Suprapubic skin (tissue), 4 donors: ENCODE data around the gene SLC1A7. TPM values are rescaled to one million over a fixed set of nuclear protein-coding genes. Genes with fewer than 3 reads are reported as not detected.

Source experiments
- DNase-seq, 2 donors: peaks; one replicate each; pipeline ENCODE4 v3.0.0-alpha.2; 2019; ENCODE audit warnings: low spot score in 2 of 2
- H3K27ac ChIP-seq: fragments of 200-600 bp; sonication (generic); one replicate; pipeline ENCODE4 v1.5.1; 2019
- H3K27me3 ChIP-seq: fragments of 200-600 bp; sonication (generic); one replicate; pipeline ENCODE4 v1.5.1; 2019
- H3K36me3 ChIP-seq: fragments of 200-600 bp; sonication (generic); one replicate; pipeline ENCODE4 v1.5.1; 2019
- H3K4me1 ChIP-seq: fragments of 200-600 bp; sonication (generic); one replicate; pipeline ENCODE4 v1.5.1; 2019
- H3K4me3 ChIP-seq: fragments of 200-600 bp; sonication (generic); one replicate; pipeline ENCODE4 v1.5.1; 2019; ENCODE audit warnings: mild to moderate bottlenecking
- H3K9me3 ChIP-seq: fragments of 200-600 bp; sonication (generic); one replicate; pipeline ENCODE4 v1.5.1; 2019
- EP300 ChIP-seq: sonication (generic); formaldehyde crosslinking; IDR thresholded peaks from one replicate; pipeline ENCODE4 v1.6.1; 2017; ENCODE audit warnings: antibody characterized with exemption
- POLR2A ChIP-seq, 2 donors: fragments of 450-650 bp; IDR thresholded peaks; one replicate each; pipeline ENCODE4 v1.6.1; 2017; ENCODE audit warnings: antibody characterized with exemption in 2 of 2, mild to moderate bottlenecking in 2 of 2, moderate library complexity in 2 of 2
- POLR2AphosphoS5 ChIP-seq, 3 donors: sonication (generic); formaldehyde crosslinking; IDR thresholded peaks; one replicate each; pipeline ENCODE4 v1.6.1; 2017; ENCODE audit warnings: antibody characterized with exemption in 3 of 3
- WGBS: methylation state at CpG from one replicate; pipeline ENCODE4 v1.1.5; 2018; 5-methylcytosine and 5-hydroxymethylcytosine counted together
- total RNA-seq, 4 donors: library from RNA; depleted of rRNA; stranded (reverse); fragments of >200 nt; gene quantifications; one replicate each; pipeline ENCODE4 v1.1.0, GENCODE V29; 2016
- TF ChIP-seq, protein P1 (sequence below), 2 donors: fragments of 200-600 bp in 1 of 2; fragments of 450-650 bp in 1 of 2; sonication (generic) in 1 of 2; IDR thresholded peaks; one replicate each; pipeline ENCODE4 v1.5.1; 2016 to 2019; ENCODE audit warnings: antibody characterized with exemption in 2 of 2, mild to moderate bottlenecking in 1 of 2, moderate library complexity in 1 of 2

The SLC1A7 gene
- total RNA-seq, 4 donors from 2014 or later: not detected

DNA sequence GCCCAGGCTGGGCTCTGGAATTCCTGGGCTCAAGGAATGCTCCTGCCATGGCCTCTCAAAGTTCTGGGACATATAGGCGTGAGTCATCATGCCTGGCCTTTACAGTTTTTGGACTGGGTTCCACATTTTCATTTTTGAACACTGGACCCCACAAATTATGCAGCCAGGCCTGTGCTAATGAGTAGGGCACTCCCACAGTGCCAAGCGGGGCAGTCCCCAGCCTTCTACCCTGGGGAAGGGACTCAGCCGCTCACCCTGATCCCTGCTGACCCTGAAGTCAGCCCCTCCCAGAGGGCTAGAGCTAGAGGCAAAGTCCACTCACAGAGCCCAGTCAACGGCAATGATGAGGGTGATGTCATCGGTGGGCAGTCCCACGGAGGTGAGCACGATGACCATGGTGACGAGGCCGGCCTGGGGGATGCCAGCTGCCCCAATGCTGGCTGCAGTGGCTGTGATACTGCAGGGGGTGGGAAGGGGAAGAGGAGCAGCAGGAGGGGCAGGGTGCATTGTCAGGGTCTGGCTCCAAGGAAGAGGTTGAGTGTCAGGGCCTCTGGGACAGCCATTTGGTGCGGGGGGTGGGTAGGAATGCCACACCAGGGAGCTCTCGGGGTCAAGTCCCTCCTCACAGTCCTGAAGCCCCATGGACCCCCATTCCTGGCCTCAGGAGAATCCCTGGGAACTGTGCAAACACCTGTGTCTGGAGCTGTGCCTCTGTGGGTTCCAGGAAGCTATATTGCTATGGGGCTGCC, 52.8 kb downstream of the SLC1A7 start:
- no peak overlapping the region for H3K27ac ChIP-seq
- TF ChIP-seq EP300 (no peak), POLR2A (IDR thresholded peaks at IDR 0.05) (no peak), POLR2AphosphoS5 (IDR thresholded peaks at IDR 0.05) (no peak)
- TF ChIP-seq, protein P1, sequence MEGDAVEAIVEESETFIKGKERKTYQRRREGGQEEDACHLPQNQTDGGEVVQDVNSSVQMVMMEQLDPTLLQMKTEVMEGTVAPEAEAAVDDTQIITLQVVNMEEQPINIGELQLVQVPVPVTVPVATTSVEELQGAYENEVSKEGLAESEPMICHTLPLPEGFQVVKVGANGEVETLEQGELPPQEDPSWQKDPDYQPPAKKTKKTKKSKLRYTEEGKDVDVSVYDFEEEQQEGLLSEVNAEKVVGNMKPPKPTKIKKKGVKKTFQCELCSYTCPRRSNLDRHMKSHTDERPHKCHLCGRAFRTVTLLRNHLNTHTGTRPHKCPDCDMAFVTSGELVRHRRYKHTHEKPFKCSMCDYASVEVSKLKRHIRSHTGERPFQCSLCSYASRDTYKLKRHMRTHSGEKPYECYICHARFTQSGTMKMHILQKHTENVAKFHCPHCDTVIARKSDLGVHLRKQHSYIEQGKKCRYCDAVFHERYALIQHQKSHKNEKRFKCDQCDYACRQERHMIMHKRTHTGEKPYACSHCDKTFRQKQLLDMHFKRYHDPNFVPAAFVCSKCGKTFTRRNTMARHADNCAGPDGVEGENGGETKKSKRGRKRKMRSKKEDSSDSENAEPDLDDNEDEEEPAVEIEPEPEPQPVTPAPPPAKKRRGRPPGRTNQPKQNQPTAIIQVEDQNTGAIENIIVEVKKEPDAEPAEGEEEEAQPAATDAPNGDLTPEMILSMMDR (IDR thresholded peaks at IDR 0.05): no peak
- H3K4me3 ChIP-seq: no peak overlapping the region
- H3K27me3 ChIP-seq: no peaks in the 10 kb centered on the region
- no peaks in the 10 kb centered on the region for H3K9me3 ChIP-seq
- H3K4me1 ChIP-seq: no peaks in the 10 kb centered on the region
- peaks cover under 1% of the 10 kb centered on the region for H3K36me3 ChIP-seq
- 74% methylated on average over 11 of the region's 11 CpGs for WGBS
- no peak for DNase-seq

DNA sequence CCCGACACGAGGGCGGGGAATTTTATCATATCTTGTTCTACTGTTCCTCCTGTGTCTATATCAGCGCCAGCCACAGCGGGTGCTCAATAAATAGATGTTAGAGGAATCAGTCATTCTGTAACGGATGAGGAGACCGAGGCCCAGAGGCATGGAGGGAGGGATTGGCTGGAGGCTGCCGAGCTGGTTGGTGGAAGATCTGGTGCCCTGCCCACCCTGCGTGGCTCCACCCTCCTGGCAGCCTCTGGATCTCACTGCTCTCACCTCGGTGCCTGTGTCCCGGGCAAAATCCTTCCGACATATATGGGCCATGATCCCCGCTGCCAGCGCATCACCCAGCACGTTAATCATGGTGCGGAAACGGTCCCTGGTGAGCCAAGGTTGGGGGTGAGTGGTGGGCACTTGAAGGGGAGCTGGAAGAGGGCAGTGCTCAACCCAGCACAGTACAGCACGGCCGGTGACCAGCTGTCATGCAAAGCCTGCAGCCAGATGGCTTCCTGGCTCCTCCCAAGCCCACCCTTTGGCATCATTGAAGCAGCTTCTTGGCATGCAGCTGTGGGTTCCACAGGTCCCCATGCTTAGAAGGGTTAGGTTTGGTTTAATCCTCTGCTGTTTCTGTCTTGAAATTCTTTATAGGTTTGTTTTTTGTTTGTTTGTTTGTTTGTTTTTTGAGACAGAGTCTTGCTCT, 53.7 kb downstream of the SLC1A7 start:
- Histone ChIP-seq H3K27ac (no peak overlapping the region), H3K27me3 (no peaks in the 10 kb centered on the region), H3K4me1 (peaks cover 3% of the 10 kb centered on the region), H3K4me3 (no peak overlapping the region), H3K36me3 (peaks cover 4% of the 10 kb centered on the region), H3K9me3 (no peaks in the 10 kb centered on the region)
- TF ChIP-seq POLR2A (IDR thresholded peaks at IDR 0.05) (no peak), POLR2AphosphoS5 (IDR thresholded peaks at IDR 0.05) (no peak), EP300 (no peak)
- TF ChIP-seq, protein P1 (IDR thresholded peaks at IDR 0.05): no peak
- 81% methylated on average over 13 of the region's 19 CpGs for WGBS
- DNase-seq: no peak

DNA sequence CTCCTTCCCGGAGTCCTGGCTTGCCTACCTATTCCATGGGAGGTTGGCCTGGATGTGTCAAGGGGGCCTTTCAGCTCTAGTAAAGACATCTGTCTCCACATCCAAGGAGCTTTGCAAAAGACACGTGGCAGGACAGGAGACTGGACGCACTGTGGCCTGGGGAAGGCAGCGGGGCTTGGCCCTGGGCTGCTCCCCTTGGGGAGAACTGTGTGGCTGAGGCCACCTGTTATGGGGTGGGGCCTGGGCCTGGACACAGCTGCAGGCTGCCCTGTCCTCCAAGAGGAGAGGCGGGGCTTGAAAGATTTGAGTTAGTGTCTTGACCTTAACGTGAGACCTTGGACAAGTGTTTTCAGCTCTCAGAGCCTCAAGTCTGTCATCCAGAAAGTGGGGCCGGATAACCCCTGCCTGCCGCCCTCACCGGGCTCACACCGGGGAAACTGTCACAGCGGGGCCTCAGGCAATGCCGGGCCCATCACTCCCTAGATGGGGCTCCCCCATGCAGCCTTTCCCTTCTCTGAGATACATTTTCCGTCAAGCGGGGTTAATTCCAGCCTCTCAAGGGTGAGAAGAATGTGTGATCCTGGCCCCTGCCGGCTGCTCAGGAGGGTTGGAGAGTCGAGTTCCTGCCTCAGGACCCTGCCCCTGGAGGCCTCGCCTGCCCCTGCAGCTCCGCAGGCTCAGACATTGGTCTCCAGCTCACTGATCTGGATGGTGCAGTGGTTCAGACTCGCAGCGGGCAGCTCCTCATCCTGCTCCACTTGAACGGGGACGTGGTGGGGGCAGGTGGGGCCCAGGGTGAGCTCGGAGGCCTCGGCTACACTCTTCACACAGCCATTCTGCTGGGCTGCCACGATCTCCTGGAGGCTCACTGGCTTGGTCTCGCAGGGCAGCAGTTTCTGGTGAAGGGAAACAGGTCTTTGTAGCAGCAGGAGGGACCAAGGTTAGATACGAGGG, 54.8 kb downstream of the SLC1A7 start:
- H3K27me3 ChIP-seq: no peaks in the 10 kb centered on the region
- DNase-seq: no peak
- H3K4me1 ChIP-seq: peaks cover 3% of the 10 kb centered on the region
- no peak overlapping the region for H3K4me3 ChIP-seq
- WGBS: 75% methylated on average over 20 of the region's 27 CpGs
- TF ChIP-seq, protein P1 (IDR thresholded peaks at IDR 0.05): no peak
- no peak for TF ChIP-seq POLR2AphosphoS5 (IDR thresholded peaks at IDR 0.05)
- TF ChIP-seq POLR2A (IDR thresholded peaks at IDR 0.05): no peak
- TF ChIP-seq EP300: no peak
- H3K9me3 ChIP-seq: no peaks in the 10 kb centered on the region
- H3K36me3 ChIP-seq: peaks cover 7% of the 10 kb centered on the region
- H3K27ac ChIP-seq: no peak overlapping the region

DNA sequence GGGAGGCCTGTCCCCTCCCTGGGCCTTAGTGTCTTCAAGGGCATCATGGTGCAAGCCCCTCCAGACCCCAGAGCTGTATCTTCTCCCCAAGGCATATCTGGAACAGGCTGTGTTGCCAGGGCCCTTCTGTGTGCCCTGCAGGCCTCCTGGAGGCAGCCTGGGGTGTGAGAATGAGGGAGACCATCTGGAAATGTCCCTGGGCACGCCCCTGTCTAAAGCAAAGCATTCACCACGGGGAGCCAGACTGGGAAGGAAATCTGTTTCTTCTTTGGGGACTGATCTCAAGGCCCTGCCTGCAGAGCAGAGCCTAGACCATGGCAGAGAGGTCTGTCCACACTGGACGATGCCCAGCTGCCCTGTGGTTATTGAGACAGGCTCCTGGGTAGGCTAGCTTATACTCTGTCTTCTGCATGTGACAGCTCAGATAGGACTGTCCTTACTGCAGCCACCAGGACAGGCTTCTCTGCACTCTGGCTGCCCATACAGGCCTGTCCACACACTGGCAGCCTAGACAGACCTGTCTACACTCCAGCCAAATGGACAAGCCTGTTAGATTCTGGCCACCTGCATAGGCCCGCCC, 55.9 kb downstream of the SLC1A7 start:
- no peak for DNase-seq
- Histone ChIP-seq H3K27me3 (no peaks in the 10 kb centered on the region), H3K27ac (no peak overlapping the region), H3K36me3 (peaks cover 15% of the 10 kb centered on the region), H3K4me3 (no peak overlapping the region), H3K9me3 (no peaks in the 10 kb centered on the region), H3K4me1 (peaks cover 3% of the 10 kb centered on the region)
- TF ChIP-seq POLR2A (IDR thresholded peaks at IDR 0.05) (no peak), EP300 (no peak), POLR2AphosphoS5 (IDR thresholded peaks at IDR 0.05) (no peak)
- TF ChIP-seq, protein P1 (IDR thresholded peaks at IDR 0.05): no peak
- 82% methylated on average over 1 of the region's 4 CpGs for WGBS
